ENCODE results near the gene ZSCAN26.

The ZSCAN26 gene

DNA sequence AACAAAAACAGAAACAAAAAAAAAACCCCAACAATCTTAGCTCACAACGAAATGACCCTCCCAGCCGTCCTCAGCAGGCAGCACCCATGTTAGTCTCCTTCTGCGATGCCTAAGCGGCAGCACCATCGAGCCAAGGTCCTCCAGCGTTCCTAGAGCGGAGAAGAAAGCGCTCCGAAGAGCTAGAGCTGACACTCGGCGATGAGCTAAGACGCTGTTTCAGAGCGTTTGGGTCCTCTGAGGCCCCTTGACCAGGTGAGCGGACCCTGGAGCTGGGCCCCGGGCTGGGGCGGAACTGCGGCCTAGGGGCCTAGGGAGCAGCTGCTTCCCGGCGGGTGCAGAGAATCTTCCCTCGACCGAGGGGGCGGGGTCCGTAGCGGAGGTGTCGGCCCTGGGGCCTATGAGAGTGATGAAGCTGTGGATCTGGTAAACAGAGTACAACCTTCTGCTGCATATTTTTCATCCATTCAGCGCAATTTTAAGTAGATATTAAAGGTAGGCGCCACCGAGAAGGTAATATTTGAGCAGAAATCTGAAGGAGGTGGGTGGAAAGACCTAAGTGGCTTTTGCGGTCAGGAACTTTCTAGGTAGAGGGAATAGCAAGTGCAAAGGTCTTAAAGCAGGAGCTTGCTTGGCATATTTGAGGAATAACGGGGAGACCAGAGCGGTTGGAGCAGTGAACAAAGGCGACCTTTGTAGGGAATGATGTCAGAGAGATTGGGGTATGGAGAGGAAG, at the start of gene ZSCAN26:
Gene ZSCAN26 (plus strand): TSS at position 182 of the 733 bp plus-strand sequence. CDS start 4,777 bp downstream, outside the sequence.
- Histone ChIP-seq H3K4me3 (ENCODE audit: low read depth, low read length) (peak within 1 kb of the TSS; percentile 97), H3K9ac (peak within 1 kb of the TSS; percentile 81)

DNA sequence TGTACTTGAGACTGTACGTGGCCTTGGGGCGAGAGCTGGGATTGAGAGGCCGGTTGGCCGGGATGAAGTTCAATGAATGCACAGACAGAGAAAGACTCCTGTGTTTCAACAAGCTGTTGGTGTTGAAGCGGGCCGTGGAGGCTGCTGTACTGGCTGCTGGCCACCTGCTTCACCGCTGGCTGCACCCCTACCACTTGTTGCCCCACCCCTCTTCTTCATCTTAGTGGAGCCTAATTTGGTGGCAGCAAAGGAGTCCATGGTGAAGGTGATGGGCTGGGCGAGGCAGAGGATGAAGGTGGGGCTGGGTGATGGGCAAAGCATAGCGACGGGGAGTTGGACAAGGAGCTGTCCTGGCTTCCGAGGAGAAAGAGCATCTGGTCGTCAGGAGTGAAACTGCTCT, 49.1 kb upstream of the ZSCAN26 start:
- no peak overlapping the region for H2AFZ ChIP-seq
- no peaks in the 10 kb centered on the region for H3K9me3 ChIP-seq (ENCODE audit: control insufficient read depth, low read length)
- TF ChIP-seq, protein P1, sequence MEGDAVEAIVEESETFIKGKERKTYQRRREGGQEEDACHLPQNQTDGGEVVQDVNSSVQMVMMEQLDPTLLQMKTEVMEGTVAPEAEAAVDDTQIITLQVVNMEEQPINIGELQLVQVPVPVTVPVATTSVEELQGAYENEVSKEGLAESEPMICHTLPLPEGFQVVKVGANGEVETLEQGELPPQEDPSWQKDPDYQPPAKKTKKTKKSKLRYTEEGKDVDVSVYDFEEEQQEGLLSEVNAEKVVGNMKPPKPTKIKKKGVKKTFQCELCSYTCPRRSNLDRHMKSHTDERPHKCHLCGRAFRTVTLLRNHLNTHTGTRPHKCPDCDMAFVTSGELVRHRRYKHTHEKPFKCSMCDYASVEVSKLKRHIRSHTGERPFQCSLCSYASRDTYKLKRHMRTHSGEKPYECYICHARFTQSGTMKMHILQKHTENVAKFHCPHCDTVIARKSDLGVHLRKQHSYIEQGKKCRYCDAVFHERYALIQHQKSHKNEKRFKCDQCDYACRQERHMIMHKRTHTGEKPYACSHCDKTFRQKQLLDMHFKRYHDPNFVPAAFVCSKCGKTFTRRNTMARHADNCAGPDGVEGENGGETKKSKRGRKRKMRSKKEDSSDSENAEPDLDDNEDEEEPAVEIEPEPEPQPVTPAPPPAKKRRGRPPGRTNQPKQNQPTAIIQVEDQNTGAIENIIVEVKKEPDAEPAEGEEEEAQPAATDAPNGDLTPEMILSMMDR (IDR thresholded peaks at IDR 0.05): no peak
- no peaks in the 10 kb centered on the region for H3K4me1 ChIP-seq
- no peak overlapping the region for H3K4me2 ChIP-seq (ENCODE audit: low read length)
- peak overlapping the region; percentile 82 for H3K4me3 ChIP-seq (ENCODE audit: low read depth, low read length)
- no peaks in the 10 kb centered on the region for H3K36me3 ChIP-seq (ENCODE audit: control insufficient read depth, insufficient read depth, low read length)
- H3K9ac ChIP-seq: no peak overlapping the region
- no peaks in the 10 kb centered on the region for H3K27me3 ChIP-seq (ENCODE audit: control insufficient read depth, insufficient read depth, low read length)
- H3K79me2 ChIP-seq: no peaks in the 10 kb centered on the region
- H3K27ac ChIP-seq: no peak overlapping the region

More for the DNA sequence above, at the start of gene ZSCAN26:
- Histone ChIP-seq H3K27ac (peak within 1 kb of the TSS; percentile 87), H3K27me3 (ENCODE audit: control insufficient read depth, insufficient read depth, low read length) (no peaks in the 10 kb centered on the region), H3K4me1 (no peaks in the 10 kb centered on the region), H3K4me2 (ENCODE audit: low read length) (peak within 1 kb of the TSS; percentile 91), H2AFZ (peak within 1 kb of the TSS; percentile 95), H3K36me3 (ENCODE audit: control insufficient read depth, insufficient read depth, low read length) (no peaks in the 10 kb centered on the region), H3K9me3 (ENCODE audit: control insufficient read depth, low read length) (no peaks in the 10 kb centered on the region), H3K79me2 (peaks cover 11% of the 10 kb centered on the region)
- TF ChIP-seq, protein P1 (IDR thresholded peaks at IDR 0.05): no peak

DNA sequence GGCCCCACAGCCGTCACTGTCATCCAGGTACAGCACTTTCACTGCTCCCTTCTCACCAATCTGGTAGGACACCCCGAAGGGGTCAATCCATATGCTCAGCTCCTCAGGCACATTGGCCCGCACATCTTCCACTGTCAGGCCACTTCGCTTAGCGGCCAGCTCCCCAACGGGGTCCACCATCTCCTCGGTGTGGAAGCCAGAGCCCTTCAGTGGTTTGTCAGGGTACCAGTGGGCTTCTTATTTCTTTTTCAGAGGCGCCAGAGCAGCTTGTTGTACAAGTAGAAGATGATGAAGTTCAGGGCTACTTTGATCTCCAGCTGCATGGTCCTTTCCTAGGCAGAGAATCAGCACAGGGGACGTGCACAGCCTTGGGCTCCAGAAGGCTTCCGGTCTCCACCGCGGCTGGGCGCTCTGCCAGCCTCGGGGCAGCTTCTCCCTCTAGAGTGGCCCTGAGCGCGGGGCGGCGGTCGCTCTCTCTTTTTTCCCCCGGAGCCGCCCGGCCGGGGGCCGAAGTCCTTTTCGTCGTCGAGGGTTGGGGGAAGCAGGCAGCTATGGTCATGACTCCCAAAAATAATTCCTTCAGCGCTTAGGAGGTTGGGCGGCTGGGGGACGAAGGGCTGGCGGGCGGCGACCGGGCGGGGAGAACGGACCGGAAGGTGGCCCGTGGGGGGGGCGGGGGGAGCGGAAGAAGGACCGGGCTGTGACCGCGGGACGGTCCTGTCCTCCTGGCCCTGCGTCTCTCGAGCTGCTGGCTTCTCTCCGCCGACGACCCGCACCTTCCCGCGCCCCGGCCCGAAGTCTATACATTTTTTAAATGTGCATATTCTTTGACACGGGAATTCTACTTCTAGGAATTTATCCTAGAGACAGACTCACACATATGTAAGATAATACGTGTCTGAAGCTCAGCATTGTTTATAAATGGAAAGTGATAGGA, 48.4 kb upstream of the ZSCAN26 start:
- peak overlapping the region; percentile 65 for H3K27ac ChIP-seq
- H3K4me2 ChIP-seq (ENCODE audit: low read length): peak overlapping the region; percentile 92
- TF ChIP-seq, protein P1 (IDR thresholded peaks at IDR 0.05): no peak
- H3K36me3 ChIP-seq (ENCODE audit: control insufficient read depth, insufficient read depth, low read length): no peaks in the 10 kb centered on the region
- H3K9ac ChIP-seq: no peak overlapping the region
- H3K9me3 ChIP-seq (ENCODE audit: control insufficient read depth, low read length): no peaks in the 10 kb centered on the region
- H3K4me3 ChIP-seq (ENCODE audit: low read depth, low read length): peak overlapping the region; percentile 82
- H3K27me3 ChIP-seq (ENCODE audit: control insufficient read depth, insufficient read depth, low read length): no peaks in the 10 kb centered on the region
- peak overlapping the region; percentile 99 for H2AFZ ChIP-seq
- no peaks in the 10 kb centered on the region for H3K4me1 ChIP-seq
- H3K79me2 ChIP-seq: no peaks in the 10 kb centered on the region

DNA sequence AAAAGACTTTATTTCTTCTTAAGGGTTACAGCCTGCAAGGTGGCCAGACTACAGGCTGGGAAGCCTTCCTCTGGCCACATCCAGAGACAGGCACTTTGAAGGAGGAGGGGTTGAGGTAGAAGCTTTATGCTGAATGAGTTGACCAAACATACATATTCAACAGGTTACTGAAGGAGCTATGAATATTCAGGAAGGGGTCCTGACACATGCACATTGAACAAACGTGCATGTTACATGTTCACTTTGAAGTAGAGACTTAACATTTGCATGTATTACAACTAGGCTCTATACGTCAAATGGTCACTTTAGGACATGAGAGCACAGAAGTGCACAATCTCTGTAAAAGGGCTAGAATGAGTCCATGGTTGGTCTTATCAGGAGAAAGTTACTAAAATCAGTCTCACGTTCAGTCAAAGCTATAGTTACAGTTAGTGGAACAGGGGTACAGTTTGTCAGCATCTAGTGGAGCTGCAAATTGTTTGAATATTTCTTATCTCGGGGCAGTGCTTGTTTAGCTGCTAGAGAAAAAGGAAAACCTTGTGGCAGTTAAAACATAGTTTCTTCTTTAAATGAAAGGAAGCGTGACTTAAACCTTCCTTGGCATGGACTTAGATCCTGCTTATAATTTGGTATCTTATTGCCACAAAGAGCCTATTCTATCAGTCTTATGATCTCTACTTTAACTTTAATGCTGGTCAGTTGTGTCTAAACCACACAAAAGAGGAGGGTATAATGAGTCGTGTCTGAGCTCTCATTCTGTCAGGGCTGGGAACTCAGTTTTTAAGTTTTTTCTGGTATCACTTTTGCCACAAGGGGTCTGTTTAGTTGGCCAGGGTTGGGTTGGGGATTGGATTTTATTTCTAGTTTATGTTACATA, 46.4 kb upstream of the ZSCAN26 start:
- Histone ChIP-seq H3K4me3 (ENCODE audit: low read depth, low read length) (no peak overlapping the region), H3K27me3 (ENCODE audit: control insufficient read depth, insufficient read depth, low read length) (no peaks in the 10 kb centered on the region), H3K4me2 (ENCODE audit: low read length) (no peak overlapping the region), H3K36me3 (ENCODE audit: control insufficient read depth, insufficient read depth, low read length) (no peaks in the 10 kb centered on the region), H3K4me1 (no peaks in the 10 kb centered on the region), H3K79me2 (no peaks in the 10 kb centered on the region), H2AFZ (no peak overlapping the region), H3K27ac (no peak overlapping the region), H3K9me3 (ENCODE audit: control insufficient read depth, low read length) (no peaks in the 10 kb centered on the region), H3K9ac (no peak overlapping the region)
- TF ChIP-seq, protein P1 (IDR thresholded peaks at IDR 0.05): no peak

Measured in parathyroid adenoma (tissue), 2 donors.